Measurements from ENCODE around the gene ZNF462. TPM values are rescaled to one million over a fixed set of nuclear protein-coding genes. Genes with fewer than 3 reads are reported as not detected.

ZNF462 gene
- total RNA-seq, 2 experiments from 2014 or later: 1.1 to 1.3 TPM

GRCh38 chr9:106820866-106821265, 42.1 kb upstream of the ZNF462 start:
- intact Hi-C loops (cut with DNase I, micrococcal nuclease): no loop called here
- peaks cover 5% of the 10 kb centered on the region for H3K9me3 Mint-ChIP-seq

DNA sequence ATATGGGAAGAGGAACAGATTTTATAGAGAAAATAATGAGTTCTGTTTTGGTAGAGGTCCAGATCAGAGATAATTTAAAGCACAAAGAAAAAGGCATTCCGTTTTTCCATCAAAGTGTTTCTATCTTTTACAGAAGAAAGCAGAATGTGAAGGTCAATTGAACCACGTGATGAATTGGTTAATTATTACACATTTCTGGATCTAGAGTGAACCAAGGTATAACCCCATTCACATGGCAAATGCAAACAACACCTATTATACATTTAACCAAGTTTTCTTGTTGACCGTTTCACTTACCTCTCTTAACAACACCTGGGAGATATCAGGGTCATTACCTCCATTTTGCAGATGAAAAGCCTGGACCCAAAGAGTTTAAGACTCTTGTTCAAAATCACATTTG, 34.9 kb upstream of the ZNF462 start:
- Histone ChIP-seq H3K36me3 (ENCODE audit: insufficient read depth, low read length) (no peaks in the 10 kb centered on the region), H3K27me3 (ENCODE audit: control insufficient read depth in 1 of 2, insufficient read depth in 2 of 2, low read length in 2 of 2) (no peaks in the 10 kb centered on the region), H3K9me3 (ENCODE audit: control insufficient read depth in 1 of 2, insufficient read depth in 1 of 2, low read length in 2 of 2) (peaks cover 0 to 3% of the 10 kb centered on the region in 2 experiments), H3K27ac (ENCODE audit: low read depth in 1 of 2, low read length in 2 of 2) (no peak overlapping the region), H3K4me3 (ENCODE audit: low read length) (no peak overlapping the region), H3K4me1 (ENCODE audit: insufficient read depth, low read length) (no peaks in the 10 kb centered on the region)
- POLR2A ChIA-PET: no interaction called here
- CTCF ChIA-PET: no interaction called here
- H3K9me3 Mint-ChIP-seq: no peaks in the 10 kb centered on the region
- no peaks in the 10 kb centered on the region for H3K4me1 Mint-ChIP-seq (ENCODE audit: low read depth)
- no peaks in the 10 kb centered on the region for H3K27me3 Mint-ChIP-seq
- no peak overlapping the region for H3K4me3 Mint-ChIP-seq
- ATAC-seq (ENCODE audit: poor library complexity) (no peak), DNase-seq (no peak)
- no peak overlapping the region for H3K27ac Mint-ChIP-seq
- no peaks in the 10 kb centered on the region for H3K36me3 Mint-ChIP-seq (ENCODE audit: low read depth)
- intact Hi-C loops (cut with DNase I, micrococcal nuclease): no loop called here
- no peak for TF ChIP-seq CTCF (IDR thresholded peaks at IDR 0.05)

More at GRCh38 chr9:106820866-106821265, 42.1 kb upstream of the ZNF462 start:
- Histone ChIP-seq H3K27me3 (ENCODE audit: control insufficient read depth in 1 of 2, insufficient read depth in 2 of 2, low read length in 2 of 2) (no peaks in the 10 kb centered on the region), H3K9me3 (ENCODE audit: control insufficient read depth in 1 of 2, insufficient read depth in 1 of 2, low read length in 2 of 2) (no peaks in the 10 kb centered on the region), H3K36me3 (ENCODE audit: insufficient read depth, low read length) (no peaks in the 10 kb centered on the region), H3K4me1 (ENCODE audit: insufficient read depth, low read length) (no peaks in the 10 kb centered on the region), H3K27ac (ENCODE audit: low read depth in 1 of 2, low read length in 2 of 2) (no peak overlapping the region), H3K4me3 (ENCODE audit: low read length) (no peak overlapping the region)
- ATAC-seq (ENCODE audit: poor library complexity) (no peak), DNase-seq (no peak)
- no peak overlapping the region for H3K4me3 Mint-ChIP-seq
- no peaks in the 10 kb centered on the region for H3K36me3 Mint-ChIP-seq (ENCODE audit: low read depth)
- ChIA-PET POLR2A (no interaction called here), CTCF (no interaction called here)
- H3K27ac Mint-ChIP-seq: no peak overlapping the region
- no peak for TF ChIP-seq CTCF (IDR thresholded peaks at IDR 0.05)
- no peaks in the 10 kb centered on the region for H3K27me3 Mint-ChIP-seq
- no peaks in the 10 kb centered on the region for H3K4me1 Mint-ChIP-seq (ENCODE audit: low read depth)

- H3K9me3 Mint-ChIP-seq: peaks cover 4% of the 10 kb centered on the region
- H3K27ac Mint-ChIP-seq: no peak overlapping the region
- intact Hi-C loops (cut with DNase I, micrococcal nuclease): no loop called here
- no peaks in the 10 kb centered on the region for H3K4me1 Mint-ChIP-seq (ENCODE audit: low read depth)
- Histone ChIP-seq H3K27ac (ENCODE audit: low read depth in 1 of 2, low read length in 2 of 2) (no peak overlapping the region), H3K36me3 (ENCODE audit: insufficient read depth, low read length) (no peaks in the 10 kb centered on the region), H3K4me1 (ENCODE audit: insufficient read depth, low read length) (no peaks in the 10 kb centered on the region), H3K9me3 (ENCODE audit: control insufficient read depth in 1 of 2, insufficient read depth in 1 of 2, low read length in 2 of 2) (peaks cover 0 to 3% of the 10 kb centered on the region in 2 experiments), H3K27me3 (ENCODE audit: control insufficient read depth in 1 of 2, insufficient read depth in 2 of 2, low read length in 2 of 2) (no peaks in the 10 kb centered on the region), H3K4me3 (ENCODE audit: low read length) (no peak overlapping the region)
- no peaks in the 10 kb centered on the region for H3K36me3 Mint-ChIP-seq (ENCODE audit: low read depth)
- no peak for TF ChIP-seq CTCF (IDR thresholded peaks at IDR 0.05)
- ChIA-PET CTCF (interaction anchor here (0.5 kb wide), 1 partner anchor 1497 kb away, joined by 4 read pairs; no protein-coding TSS in a partner anchor), POLR2A (no interaction called here)
- H3K27me3 Mint-ChIP-seq: no peaks in the 10 kb centered on the region
- no peak for ATAC-seq (ENCODE audit: poor library complexity)
- no peak overlapping the region for H3K4me3 Mint-ChIP-seq
- DNase-seq: no peak
Observed at GRCh38 chr9:106828965-106829364, 34.0 kb upstream of the ZNF462 start.
